ENCODE results near the gene SLC12A5. TPM values are rescaled to one million over a fixed set of nuclear protein-coding genes. Genes with fewer than 3 reads are reported as not detected.

Gene SLC12A5
- total RNA-seq, 1 experiment from 2014 or later, result 3.8 TPM

DNA sequence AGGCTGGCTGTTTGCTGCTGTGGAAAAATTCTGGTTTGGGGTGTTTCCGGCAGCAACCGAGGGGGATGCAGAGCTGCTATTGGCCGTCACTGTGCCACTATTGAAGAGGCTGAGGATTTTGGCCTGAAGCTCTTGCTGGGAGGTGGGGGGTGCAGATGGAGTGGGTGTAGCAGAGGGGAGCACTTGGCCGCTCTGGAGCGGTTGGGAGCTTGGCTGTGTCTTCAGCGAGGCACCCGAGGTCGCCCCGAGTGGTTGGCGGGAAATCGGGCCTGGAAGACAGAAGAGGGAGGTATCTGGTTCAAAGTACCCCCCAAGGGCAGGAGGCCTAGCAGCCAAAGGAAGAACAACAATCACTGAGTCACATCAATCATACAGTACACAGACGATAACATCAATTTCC, 33.6 kb downstream of the SLC12A5 start:
- Histone ChIP-seq H3K27ac (no peak overlapping the region), H3K4me3 (no peak overlapping the region), H3K27me3 (no peaks in the 10 kb centered on the region), H3K4me1 (peaks cover 19% of the 10 kb centered on the region), H3K36me3 (peaks cover 72% of the 10 kb centered on the region), H3K9me3 (replicated peaks) (no peaks in the 10 kb centered on the region)
- DNase-seq, result no peak

DNA sequence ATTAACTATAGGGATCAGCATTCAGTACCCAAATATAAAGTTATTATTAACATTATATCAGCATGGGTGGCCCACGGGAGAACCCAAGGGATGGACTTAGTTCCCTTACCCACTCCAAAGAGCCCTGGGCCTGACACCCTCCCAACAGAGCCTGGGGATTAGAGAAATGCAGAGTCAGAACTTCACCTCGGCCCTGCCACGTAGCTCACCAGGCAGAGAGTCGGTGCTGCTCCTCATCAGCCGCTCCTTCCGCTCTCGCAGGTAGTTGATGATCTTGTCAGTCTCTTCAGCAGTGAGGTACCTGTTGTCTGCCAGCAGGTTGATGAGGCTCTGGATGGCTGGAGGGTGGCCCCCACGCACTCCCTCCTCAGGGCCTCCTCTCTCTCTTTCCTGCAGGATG, 34.1 kb downstream of the SLC12A5 start:
- Histone ChIP-seq H3K4me3 (no peak overlapping the region), H3K36me3 (peaks cover 75% of the 10 kb centered on the region), H3K9me3 (replicated peaks) (no peaks in the 10 kb centered on the region), H3K27me3 (no peaks in the 10 kb centered on the region), H3K4me1 (peaks cover 19% of the 10 kb centered on the region), H3K27ac (peak overlapping the region; percentile 59)
- no peak for DNase-seq

DNA sequence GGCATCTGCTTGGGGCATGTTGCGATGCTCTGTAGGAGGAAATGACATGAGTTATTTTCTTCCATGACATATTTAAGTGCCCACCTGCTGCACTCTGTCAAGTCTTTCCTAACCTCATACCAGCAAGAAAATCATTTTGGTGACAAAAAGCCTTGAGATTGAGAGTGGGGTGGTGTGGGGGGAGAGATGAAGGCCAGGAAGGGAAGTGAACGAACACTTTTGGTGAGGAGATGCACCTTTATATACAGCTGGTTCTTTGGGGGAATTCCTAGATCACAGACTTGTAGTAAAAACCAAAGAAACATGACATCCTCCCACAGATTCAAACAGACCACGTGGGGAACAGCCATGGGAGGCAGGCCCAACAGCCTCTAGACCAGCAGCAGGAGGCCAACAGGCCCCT, 34.6 kb downstream of the SLC12A5 start:
- no peak overlapping the region for H3K4me3 ChIP-seq
- H3K36me3 ChIP-seq, result peaks cover 78% of the 10 kb centered on the region
- H3K27me3 ChIP-seq, result no peaks in the 10 kb centered on the region
- peaks cover 19% of the 10 kb centered on the region for H3K4me1 ChIP-seq
- H3K9me3 ChIP-seq (replicated peaks), result no peaks in the 10 kb centered on the region
- H3K27ac ChIP-seq, result peak overlapping the region; percentile 59
- DNase-seq, result peak; percentile 73 to 79

DNA sequence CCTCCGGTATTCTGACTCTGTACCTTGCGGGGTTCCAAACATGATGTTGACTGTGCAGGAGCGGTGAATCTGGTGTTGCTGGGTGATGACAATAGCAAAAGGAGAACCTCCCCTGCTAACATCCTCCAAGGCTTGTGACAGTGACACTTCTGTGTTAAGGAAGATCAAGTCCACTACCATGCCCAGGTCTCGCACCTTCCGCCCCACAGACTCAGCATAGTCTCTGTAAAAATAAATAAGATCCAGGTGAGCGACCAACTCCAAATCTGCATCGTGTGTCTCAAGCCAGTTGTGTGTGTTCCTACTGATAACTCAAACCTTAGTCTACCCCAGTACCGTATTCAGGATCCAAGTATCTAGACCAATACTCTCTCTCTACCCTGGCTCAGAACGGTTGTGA, 36.0 kb downstream of the SLC12A5 start:
- Histone ChIP-seq H3K9me3 (replicated peaks) (no peaks in the 10 kb centered on the region), H3K4me3 (no peak overlapping the region), H3K4me1 (peaks cover 19% of the 10 kb centered on the region), H3K27me3 (no peaks in the 10 kb centered on the region), H3K27ac (no peak overlapping the region), H3K36me3 (peaks cover 78% of the 10 kb centered on the region)
- DNase-seq, result no peak

DNA sequence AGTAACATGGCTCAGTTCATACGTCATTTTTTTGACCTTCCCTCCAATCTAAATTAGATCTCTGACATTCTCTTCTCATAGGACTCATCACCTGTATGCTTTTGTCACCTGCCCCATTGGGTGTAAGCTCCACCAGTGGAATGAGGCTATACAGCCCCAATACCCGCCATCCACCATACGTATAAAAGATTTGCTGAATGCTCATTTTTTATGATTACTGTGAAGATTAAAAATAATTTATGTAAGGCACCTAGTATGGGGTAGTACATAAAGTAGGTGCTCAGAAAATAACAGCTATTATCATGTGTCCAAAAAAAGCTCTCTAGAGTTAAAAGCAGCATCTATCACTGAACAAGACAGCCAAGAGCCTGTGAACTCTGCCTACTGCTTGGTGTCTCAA, 36.7 kb downstream of the SLC12A5 start:
- Histone ChIP-seq H3K27me3 (no peaks in the 10 kb centered on the region), H3K27ac (no peak overlapping the region), H3K36me3 (peaks cover 77% of the 10 kb centered on the region), H3K4me3 (no peak overlapping the region), H3K9me3 (replicated peaks) (no peaks in the 10 kb centered on the region), H3K4me1 (peaks cover 17% of the 10 kb centered on the region)
- no peak for DNase-seq

DNA sequence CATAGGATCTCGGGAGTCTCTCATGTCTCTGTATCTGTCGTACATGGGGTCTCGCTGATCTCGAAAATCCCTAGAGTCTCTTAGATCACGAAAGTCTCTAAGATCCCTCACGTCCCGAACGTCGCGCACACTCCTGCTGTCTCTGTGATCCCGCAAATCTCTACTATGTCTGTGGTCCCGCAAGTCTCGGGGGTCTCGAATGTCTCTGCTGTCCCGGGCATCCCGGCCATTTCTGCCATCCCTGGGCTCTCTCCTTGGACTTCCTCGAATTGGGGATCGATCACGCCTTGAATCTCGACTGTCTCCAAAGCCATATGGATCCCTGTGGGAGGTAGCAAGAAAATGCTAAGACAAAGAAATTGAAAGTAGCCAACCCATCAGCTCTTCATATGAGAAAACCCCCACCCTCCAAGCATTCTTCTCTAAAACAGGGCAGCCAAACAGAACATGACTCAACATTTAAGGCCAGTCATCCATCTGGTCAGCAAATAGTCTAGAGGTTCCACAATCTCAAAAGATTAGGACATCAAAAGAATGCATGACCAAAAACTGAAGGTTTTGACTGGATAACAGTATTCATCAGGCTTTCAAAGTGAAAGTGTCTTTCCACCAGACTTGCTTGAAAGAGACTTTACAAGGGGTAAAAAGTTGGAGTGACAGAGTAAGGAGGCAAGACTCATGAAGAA, 41.3 kb downstream of the SLC12A5 start:
- Histone ChIP-seq H3K36me3 (peaks cover 44% of the 10 kb centered on the region), H3K4me3 (no peak overlapping the region), H3K27ac (no peak overlapping the region), H3K27me3 (no peaks in the 10 kb centered on the region), H3K4me1 (peaks cover 18% of the 10 kb centered on the region), H3K9me3 (replicated peaks) (no peaks in the 10 kb centered on the region)
- DNase-seq, result no peak

DNA sequence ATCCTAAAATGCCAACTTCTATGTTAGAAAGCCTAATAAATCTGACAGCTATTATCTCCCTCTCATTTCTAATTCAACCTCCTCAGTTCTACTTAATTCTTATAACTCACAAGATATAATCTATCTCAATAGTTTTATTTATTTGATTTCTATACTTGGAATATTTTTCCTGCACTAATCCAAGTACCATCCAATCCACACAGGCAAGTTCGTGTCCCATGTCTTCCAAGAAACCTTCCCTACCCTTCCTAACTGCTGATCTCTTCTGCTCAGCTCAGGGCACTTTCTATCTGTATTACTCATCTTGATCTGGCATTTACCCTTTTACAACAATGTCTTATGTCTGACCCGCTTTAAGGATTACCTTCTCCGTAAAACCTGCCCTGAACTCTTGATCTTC, 42.6 kb downstream of the SLC12A5 start:
- Histone ChIP-seq H3K27ac (no peak overlapping the region), H3K4me3 (no peak overlapping the region), H3K27me3 (no peaks in the 10 kb centered on the region), H3K36me3 (peaks cover 38% of the 10 kb centered on the region), H3K9me3 (replicated peaks) (no peaks in the 10 kb centered on the region), H3K4me1 (peaks cover 24% of the 10 kb centered on the region)
- no peak for DNase-seq

DNA sequence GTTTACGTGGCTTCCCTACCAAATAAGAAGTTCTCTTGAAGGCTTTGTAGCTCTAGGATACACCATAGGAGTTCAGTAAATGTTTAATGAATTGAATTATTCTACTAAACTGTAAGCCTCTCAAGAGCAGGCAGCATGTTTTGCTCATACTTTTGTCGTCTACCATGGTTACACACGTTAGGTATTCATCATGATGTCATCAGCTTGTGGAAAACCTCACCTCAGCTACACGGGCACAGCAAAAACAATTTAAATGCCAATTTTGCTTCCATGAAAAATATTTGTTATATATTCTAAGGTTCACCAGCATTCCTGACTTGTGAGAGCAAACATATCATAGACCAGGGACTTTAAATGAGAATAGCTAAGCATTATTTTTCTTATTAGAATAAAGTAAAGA, 44.0 kb downstream of the SLC12A5 start:
- Histone ChIP-seq H3K4me3 (no peak overlapping the region), H3K9me3 (replicated peaks) (no peaks in the 10 kb centered on the region), H3K4me1 (peaks cover 24% of the 10 kb centered on the region), H3K27me3 (no peaks in the 10 kb centered on the region), H3K27ac (no peak overlapping the region), H3K36me3 (peaks cover 34% of the 10 kb centered on the region)
- DNase-seq, result no peak

DNA sequence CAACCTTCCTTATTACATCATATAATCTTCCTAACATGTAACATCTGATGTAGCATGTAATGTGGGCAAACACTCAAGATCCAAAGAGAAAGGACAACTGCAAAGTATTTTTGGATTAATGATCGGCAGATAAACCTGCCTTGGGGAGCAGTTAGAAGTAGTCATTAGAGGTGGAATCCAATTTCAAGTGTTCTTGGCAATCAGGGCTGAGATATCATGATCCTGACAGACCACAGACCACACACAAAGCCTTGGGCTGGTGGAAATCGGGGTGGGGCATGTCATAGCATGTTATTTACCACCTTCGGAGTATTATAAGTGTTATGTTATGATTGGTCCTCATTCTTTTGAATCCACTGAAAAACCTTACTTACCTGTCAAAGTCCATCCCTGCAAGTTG, 44.4 kb downstream of the SLC12A5 start:
- Histone ChIP-seq H3K27ac (no peak overlapping the region), H3K4me1 (peaks cover 24% of the 10 kb centered on the region), H3K9me3 (replicated peaks) (no peaks in the 10 kb centered on the region), H3K4me3 (no peak overlapping the region), H3K27me3 (no peaks in the 10 kb centered on the region), H3K36me3 (peaks cover 34% of the 10 kb centered on the region)
- peak; percentile 81 to 89 for DNase-seq

DNA sequence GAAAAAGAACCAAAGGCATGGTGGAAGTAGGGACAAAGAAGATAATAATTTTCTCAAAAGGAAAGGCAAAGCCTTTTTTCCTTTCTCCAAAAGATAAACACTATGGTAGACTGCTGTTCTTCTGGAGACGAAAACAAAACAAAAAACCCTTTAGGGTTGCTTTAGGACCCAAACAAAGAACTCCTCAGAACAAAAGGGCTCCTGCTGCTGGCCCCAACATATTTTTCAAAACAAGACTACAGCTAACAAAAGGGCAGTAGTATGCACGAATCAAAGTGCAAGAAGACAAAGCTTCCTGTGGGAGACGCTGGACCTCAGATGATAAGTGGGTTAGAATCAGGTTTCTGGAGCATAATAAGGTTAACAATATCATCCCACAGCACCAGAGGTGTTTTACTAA, 45.0 kb downstream of the SLC12A5 start:
- no peak overlapping the region for H3K27ac ChIP-seq
- no peaks in the 10 kb centered on the region for H3K27me3 ChIP-seq
- peaks cover 24% of the 10 kb centered on the region for H3K4me1 ChIP-seq
- H3K9me3 ChIP-seq (replicated peaks), result no peaks in the 10 kb centered on the region
- DNase-seq, result no peak
- peaks cover 39% of the 10 kb centered on the region for H3K36me3 ChIP-seq
- no peak overlapping the region for H3K4me3 ChIP-seq

DNA sequence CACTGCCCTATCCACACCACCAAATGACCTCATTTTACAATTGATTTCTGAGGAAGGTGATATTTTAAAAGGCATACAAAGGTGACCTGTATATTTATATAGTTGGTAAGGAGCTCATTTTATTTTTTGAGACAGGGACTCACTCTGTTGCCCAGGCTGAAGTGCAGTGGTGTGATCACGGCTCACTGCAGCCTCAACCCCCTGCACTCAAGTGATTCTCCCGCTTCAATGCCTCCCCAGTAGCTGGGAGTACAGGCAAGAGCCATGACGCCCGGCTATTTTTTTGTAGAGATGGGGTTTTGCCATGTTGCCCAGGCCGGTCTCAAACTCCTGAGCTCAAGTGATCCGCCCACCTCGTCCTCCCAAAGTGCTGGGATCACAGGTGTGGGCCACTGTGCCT, 47.8 kb downstream of the SLC12A5 start:
- H3K4me3 ChIP-seq, result no peak overlapping the region
- H3K4me1 ChIP-seq, result peaks cover 24% of the 10 kb centered on the region
- no peaks in the 10 kb centered on the region for H3K27me3 ChIP-seq
- no peak overlapping the region for H3K27ac ChIP-seq
- H3K9me3 ChIP-seq (replicated peaks), result no peaks in the 10 kb centered on the region
- no peak for DNase-seq
- peaks cover 49% of the 10 kb centered on the region for H3K36me3 ChIP-seq

DNA sequence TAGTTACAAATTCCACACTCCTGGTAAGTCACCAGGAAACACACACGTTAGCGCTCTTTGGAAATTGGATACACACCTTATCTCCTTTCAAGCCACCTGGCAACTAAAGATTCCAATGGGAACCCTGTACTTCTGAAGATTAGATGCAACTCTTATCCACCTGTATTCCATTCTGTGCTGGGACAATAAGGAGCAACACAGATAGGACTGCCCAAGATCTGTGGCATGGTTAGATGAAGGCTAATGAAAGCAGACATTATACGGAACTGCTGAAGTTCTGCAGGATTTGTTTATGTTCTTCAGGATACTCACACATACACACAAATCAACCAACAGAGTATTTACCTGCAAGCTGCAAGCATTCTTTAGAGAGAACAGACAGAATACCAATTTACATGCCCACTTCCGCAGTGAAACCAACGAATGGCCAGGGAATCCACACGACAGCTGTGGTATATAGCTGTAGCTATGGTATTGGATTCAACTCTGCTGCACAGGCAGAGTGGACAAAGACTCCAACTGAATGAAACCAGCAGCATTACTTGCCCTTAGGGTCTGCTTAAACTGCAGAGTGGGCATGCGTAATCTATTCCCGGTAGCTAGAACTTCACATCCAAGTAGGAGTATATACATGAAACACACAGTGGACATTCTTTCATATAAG, 48.8 kb downstream of the SLC12A5 start:
- peaks cover 49% of the 10 kb centered on the region for H3K36me3 ChIP-seq
- no peak for DNase-seq

DNA sequence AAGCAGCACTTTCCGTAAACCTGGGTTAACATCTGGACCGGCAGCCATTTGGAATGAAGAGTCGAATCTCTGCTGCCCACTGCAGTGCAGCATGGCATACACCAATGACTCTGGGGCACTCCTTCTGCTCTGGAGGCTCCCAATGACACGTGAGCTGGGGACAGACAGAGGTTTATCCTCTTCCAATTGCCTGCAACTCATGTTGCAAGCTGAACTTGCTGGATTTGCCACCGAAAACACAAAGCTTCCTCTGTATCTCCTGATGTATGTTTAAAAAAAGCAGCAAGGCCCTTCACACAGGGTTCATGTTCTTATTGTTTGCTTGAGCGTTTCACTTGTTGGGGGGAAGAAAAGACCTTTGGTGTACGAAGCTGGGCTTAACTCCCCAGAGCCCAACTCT, 49.9 kb downstream of the SLC12A5 start:
- Histone ChIP-seq H3K27ac (no peak overlapping the region), H3K36me3 (peaks cover 49% of the 10 kb centered on the region), H3K4me3 (no peak overlapping the region), H3K27me3 (no peaks in the 10 kb centered on the region), H3K4me1 (peaks cover 16% of the 10 kb centered on the region), H3K9me3 (replicated peaks) (no peaks in the 10 kb centered on the region)
- DNase-seq, result no peak

More for the DNA sequence above, 48.8 kb downstream of the SLC12A5 start:
- Histone ChIP-seq H3K9me3 (replicated peaks) (no peaks in the 10 kb centered on the region), H3K4me3 (no peak overlapping the region), H3K27ac (no peak overlapping the region), H3K27me3 (no peaks in the 10 kb centered on the region), H3K4me1 (peaks cover 24% of the 10 kb centered on the region)

DNA sequence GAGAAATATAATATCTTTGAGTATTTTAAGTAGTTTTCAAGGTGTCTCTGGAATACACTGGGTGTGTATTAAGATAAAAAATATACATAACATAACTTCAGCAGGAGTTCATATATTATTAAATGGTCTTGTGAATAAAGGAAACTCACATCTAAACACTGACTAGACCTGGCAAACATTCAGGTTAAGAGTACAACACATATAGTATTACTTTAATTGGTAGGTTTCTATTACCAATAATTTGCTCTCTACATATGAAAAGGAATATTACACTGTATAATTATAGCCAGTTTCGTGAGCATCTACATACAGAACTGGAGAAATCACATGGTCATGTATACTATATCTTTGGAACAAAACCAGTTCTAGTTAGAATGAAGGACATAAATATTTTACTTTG, 52.1 kb downstream of the SLC12A5 start:
- H3K9me3 ChIP-seq (replicated peaks), result no peaks in the 10 kb centered on the region
- peaks cover 36% of the 10 kb centered on the region for H3K36me3 ChIP-seq
- no peak overlapping the region for H3K27ac ChIP-seq
- no peak for DNase-seq
- H3K4me1 ChIP-seq, result peaks cover 5% of the 10 kb centered on the region
- H3K27me3 ChIP-seq, result no peaks in the 10 kb centered on the region
- no peak overlapping the region for H3K4me3 ChIP-seq

DNA sequence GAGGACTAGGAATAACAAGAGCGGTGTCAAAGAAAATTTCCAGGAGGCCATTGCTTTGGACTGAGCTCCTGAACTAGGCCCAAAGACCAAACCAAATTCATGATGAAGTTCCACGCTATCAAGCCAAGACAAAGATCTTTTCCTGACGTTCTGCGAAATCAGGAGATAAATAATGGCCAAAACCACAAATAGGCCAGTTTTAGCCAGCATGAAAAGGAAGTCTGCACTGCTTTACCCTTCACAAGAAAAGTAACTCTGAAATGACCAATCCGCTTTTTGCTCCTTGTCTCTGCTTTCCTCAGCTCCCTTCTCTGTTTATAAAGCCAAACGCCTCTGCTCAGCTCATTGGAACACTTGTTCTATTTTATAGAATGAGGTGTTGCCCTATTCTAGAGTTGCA, 54.1 kb downstream of the SLC12A5 start:
- Histone ChIP-seq H3K4me1 (peaks cover 6% of the 10 kb centered on the region), H3K4me3 (no peak overlapping the region), H3K9me3 (replicated peaks) (no peaks in the 10 kb centered on the region), H3K36me3 (peaks cover 30% of the 10 kb centered on the region), H3K27ac (no peak overlapping the region), H3K27me3 (no peaks in the 10 kb centered on the region)
- no peak for DNase-seq

Data from SJCRH30 (cell line).